CD4-positive, CD25-positive, alpha-beta regulatory T cell (primary cell): ENCODE results near the gene WFDC9. TPM values are rescaled to one million over a fixed set of nuclear protein-coding genes. Genes with fewer than 3 reads are reported as not detected.

Experiments
- ATAC-seq, 2 donors: fragments of 150-1000 bp; cut with Tn5 transposase; one replicate each; pipeline ENCODE4 v1.10.0; 2021; ENCODE audit warnings: low read depth in 2 of 2, moderate number of reproducible peaks in 2 of 2, moderate library complexity in 1 of 2
- DNase-seq, 3 donors: peaks; one replicate each; pipeline versions ENCODE4 v3.0.0 to v3.0.0-alpha.2; 2012 to 2022; ENCODE audit warnings: mixed read lengths in 1 of 3
- H3K27ac ChIP-seq: one replicate; pipeline ENCODE4 v1.7.0; 2013; ENCODE audit warnings: mild to moderate bottlenecking, low read length; ENCODE audit not compliant: insufficient read depth, poor library complexity, severe bottlenecking
- H3K27me3 ChIP-seq: one replicate; pipeline ENCODE4 v1.7.0; 2013; ENCODE audit warnings: low read length; ENCODE audit not compliant: control insufficient read depth, insufficient read depth
- H3K36me3 ChIP-seq: one replicate; pipeline ENCODE4 v1.7.0; 2013; ENCODE audit warnings: mild to moderate bottlenecking, low read length, moderate library complexity; ENCODE audit not compliant: control insufficient read depth, insufficient read depth
- H3K4me1 ChIP-seq: 2 replicates; pipeline ENCODE4 v1.7.0; 2013; ENCODE audit warnings: mild to moderate bottlenecking, low read length; ENCODE audit not compliant: insufficient read depth, control insufficient read depth, poor library complexity, severe bottlenecking
- H3K4me3 ChIP-seq: one replicate; pipeline ENCODE4 v1.7.0; 2013; ENCODE audit warnings: low read depth, mild to moderate bottlenecking, low read length, moderate library complexity
- H3K9me3 ChIP-seq, 2 experiments: 1 replicate in 1 of 2; 2 replicates in 1 of 2; pipeline ENCODE4 v1.7.0; 2013; ENCODE audit warnings: low read length in 2 of 2, mild to moderate bottlenecking in 1 of 2, moderate library complexity in 1 of 2; ENCODE audit not compliant: control insufficient read depth in 2 of 2
- H3K27ac Mint-ChIP-seq, 3 donors: one replicate each; pipeline ENCODE4 v1.8.0; 2020 to 2022; ENCODE audit warnings: mild to moderate bottlenecking in 3 of 3, mixed read lengths in 3 of 3, moderate library complexity in 2 of 3
- H3K27me3 Mint-ChIP-seq: one replicate; pipeline ENCODE4 v1.8.0; 2022; ENCODE audit warnings: mild to moderate bottlenecking, mixed read lengths
- H3K36me3 Mint-ChIP-seq: one replicate; pipeline ENCODE4 v1.8.0; 2020; ENCODE audit warnings: mixed read lengths
- H3K4me1 Mint-ChIP-seq, 4 donors: one replicate each; pipeline ENCODE4 v1.8.0; 2020 to 2022; ENCODE audit warnings: mixed read lengths in 4 of 4, mild to moderate bottlenecking in 1 of 4
- H3K4me3 Mint-ChIP-seq, 4 donors: one replicate each; pipeline ENCODE4 v1.8.0; 2020 to 2022; ENCODE audit warnings: mild to moderate bottlenecking in 4 of 4, mixed read lengths in 4 of 4, moderate library complexity in 3 of 4
- H3K9me3 Mint-ChIP-seq, 7 donors: one replicate each; pipeline ENCODE4 v1.8.0; 2020 to 2022; ENCODE audit warnings: mixed read lengths in 7 of 7, mild to moderate bottlenecking in 3 of 7, moderate library complexity in 2 of 7
- polyA plus RNA-seq, 4 donors: library from polyadenylated mRNA; unstranded; fragments of 300-500 nt; fragmentation: Illumina TruSeq; gene quantifications; one replicate each; pipeline ENCODE4 v1.2.3, GENCODE V29; 2021
- total RNA-seq: library from RNA; stranded (reverse); gene quantifications from one replicate; pipeline ENCODE4 v1.2.3, GENCODE V29; 2022

WFDC9 gene
- total and polyA plus RNA-seq, 5 donors from 2014 or later: not detected

- H3K4me3 ChIP-seq: no peak overlapping the region
- H3K9me3 ChIP-seq: no peaks in the 10 kb centered on the region
- no peaks in the 10 kb centered on the region for H3K36me3 Mint-ChIP-seq
- H3K27me3 ChIP-seq: peaks cover 6% of the 10 kb centered on the region
- peaks cover 9% of the 10 kb centered on the region for H3K27me3 Mint-ChIP-seq
- no peaks in the 10 kb centered on the region for H3K4me1 ChIP-seq
- H3K27ac Mint-ChIP-seq: no peak overlapping the region
- H3K36me3 ChIP-seq: no peaks in the 10 kb centered on the region
- peaks cover 0 to 8% (median 2%) of the 10 kb centered on the region in 7 donors for H3K9me3 Mint-ChIP-seq
- DNase-seq (no peak), ATAC-seq (no peak)
- H3K4me3 Mint-ChIP-seq: no peak overlapping the region
- H3K4me1 Mint-ChIP-seq: no peaks in the 10 kb centered on the region
- H3K27ac ChIP-seq: no peak overlapping the region
Measured at GRCh38 chr20:45621593-45621992, 9.5 kb downstream of the WFDC9 start.

- Histone ChIP-seq H3K9me3 (no peaks in the 10 kb centered on the region), H3K27me3 (peaks cover 3% of the 10 kb centered on the region), H3K36me3 (no peaks in the 10 kb centered on the region), H3K4me3 (no peak overlapping the region), H3K4me1 (no peaks in the 10 kb centered on the region), H3K27ac (no peak overlapping the region)
- Mint-ChIP-seq H3K27me3 (no peaks in the 10 kb centered on the region), H3K27ac (no peak overlapping the region), H3K4me3 (no peak overlapping the region), H3K4me1 (no peaks in the 10 kb centered on the region), H3K36me3 (no peaks in the 10 kb centered on the region), H3K9me3 (no peaks in the 10 kb centered on the region)
- DNase-seq (no peak), ATAC-seq (no peak)
Measured at GRCh38 chr20:45617591-45617990, 13.5 kb downstream of the WFDC9 start.

DNA sequence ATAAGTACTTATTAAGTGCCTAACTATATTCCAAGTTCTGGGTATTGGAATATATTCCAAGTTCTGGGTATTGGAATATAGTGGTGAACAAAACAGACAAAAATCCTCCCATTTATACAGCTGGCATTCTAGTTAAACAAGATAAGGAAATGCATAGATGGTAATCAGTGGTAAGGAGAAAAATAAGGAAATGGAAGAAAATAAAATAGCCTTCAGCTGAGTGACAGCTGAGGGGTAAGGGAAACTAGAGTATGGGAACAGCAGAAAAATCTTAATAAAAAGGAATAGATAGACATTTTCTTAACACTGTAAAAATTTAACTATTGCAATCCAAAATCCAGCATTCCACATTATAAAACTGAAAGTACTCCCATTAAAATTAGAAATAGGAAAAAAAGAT, 18.8 kb downstream of the WFDC9 start:
- Histone ChIP-seq H3K4me1 (no peaks in the 10 kb centered on the region), H3K9me3 (peaks cover 0 to 3% of the 10 kb centered on the region in 2 experiments), H3K27ac (no peak overlapping the region), H3K36me3 (no peaks in the 10 kb centered on the region), H3K4me3 (no peak overlapping the region), H3K27me3 (peaks cover 5% of the 10 kb centered on the region)
- Mint-ChIP-seq H3K27ac (no peak overlapping the region), H3K9me3 (peaks cover 0 to 9% (median 4%) of the 10 kb centered on the region in 7 donors), H3K36me3 (peaks cover 4% of the 10 kb centered on the region), H3K4me3 (no peak overlapping the region), H3K27me3 (peaks cover 16% of the 10 kb centered on the region), H3K4me1 (peaks cover 0 to 3% (median 0%) of the 10 kb centered on the region in 4 donors)
- ATAC-seq: no peak
- no peak for DNase-seq

DNA sequence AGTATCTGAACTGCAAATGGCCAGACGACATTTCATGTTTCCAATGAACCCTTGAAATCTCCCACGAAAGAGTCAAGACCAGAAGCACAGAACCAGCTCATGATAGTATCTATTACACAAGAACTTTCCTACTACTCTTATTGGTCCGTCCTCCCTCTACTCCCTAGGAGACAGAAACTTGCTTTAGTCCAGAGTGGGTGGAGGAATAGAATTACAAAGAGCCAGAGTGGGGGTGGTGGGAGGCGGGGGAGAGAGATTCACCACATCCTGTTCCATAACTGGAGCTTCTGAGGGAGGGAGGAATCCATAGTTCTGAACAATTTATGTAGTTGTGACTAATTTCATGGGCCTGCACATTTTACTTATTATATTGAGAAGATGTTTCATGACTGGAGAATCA, 20.0 kb downstream of the WFDC9 start:
- DNase-seq: peak in 1 of 3 donors; percentile 7
- Mint-ChIP-seq H3K4me3 (no peak overlapping the region), H3K36me3 (peaks cover 8% of the 10 kb centered on the region), H3K27me3 (peaks cover 26% of the 10 kb centered on the region), H3K27ac (no peak overlapping the region), H3K9me3 (peaks cover 0 to 14% (median 8%) of the 10 kb centered on the region in 7 donors), H3K4me1 (peaks cover 0 to 3% (median 0%) of the 10 kb centered on the region in 4 donors)
- peaks cover 0 to 7% of the 10 kb centered on the region in 2 experiments for H3K9me3 ChIP-seq
- no peaks in the 10 kb centered on the region for H3K36me3 ChIP-seq
- ATAC-seq: no peak
- H3K27me3 ChIP-seq: peaks cover 5% of the 10 kb centered on the region
- H3K27ac ChIP-seq: no peak overlapping the region
- no peaks in the 10 kb centered on the region for H3K4me1 ChIP-seq
- no peak overlapping the region for H3K4me3 ChIP-seq

- Mint-ChIP-seq H3K27me3 (peaks cover 41% of the 10 kb centered on the region), H3K9me3 (peaks cover 0 to 26% (median 8%) of the 10 kb centered on the region in 7 donors), H3K27ac (no peak overlapping the region), H3K36me3 (peaks cover 8% of the 10 kb centered on the region), H3K4me1 (peaks cover 0 to 3% (median 0%) of the 10 kb centered on the region in 4 donors), H3K4me3 (no peak overlapping the region)
- no peak for DNase-seq
- Histone ChIP-seq H3K4me1 (no peaks in the 10 kb centered on the region), H3K27ac (no peak overlapping the region), H3K9me3 (peaks cover 0 to 12% of the 10 kb centered on the region in 2 experiments), H3K4me3 (no peak overlapping the region), H3K36me3 (no peaks in the 10 kb centered on the region), H3K27me3 (peaks cover 2% of the 10 kb centered on the region)
- ATAC-seq: no peak
Measured at GRCh38 chr20:45607810-45608209, 23.3 kb downstream of the WFDC9 start.

DNA sequence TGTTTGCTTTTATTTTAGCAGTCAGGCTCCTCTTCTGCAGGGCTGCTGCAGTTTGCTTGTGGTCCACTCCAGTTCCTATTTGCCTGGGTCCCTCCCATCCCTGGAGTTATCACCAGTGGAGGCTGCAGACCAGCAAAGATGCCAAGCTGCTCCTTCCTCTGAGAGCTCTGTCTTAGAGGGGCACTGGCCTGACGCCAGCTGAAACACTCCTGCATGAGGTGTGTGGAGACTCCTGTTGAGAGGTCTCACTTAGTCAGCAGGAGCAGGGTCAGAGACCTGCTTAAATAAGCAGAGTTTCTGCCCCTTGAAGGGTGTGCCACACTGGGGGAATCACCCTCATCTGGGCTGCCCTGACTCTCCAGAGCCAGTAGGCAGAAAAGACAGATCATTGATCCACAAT, 35.8 kb downstream of the WFDC9 start:
- DNase-seq (no peak), ATAC-seq (no peak)
- Histone ChIP-seq H3K27me3 (peaks cover 5% of the 10 kb centered on the region), H3K27ac (no peak overlapping the region), H3K9me3 (no peaks in the 10 kb centered on the region), H3K36me3 (no peaks in the 10 kb centered on the region), H3K4me1 (no peaks in the 10 kb centered on the region), H3K4me3 (no peak overlapping the region)
- Mint-ChIP-seq H3K27me3 (peaks cover 26% of the 10 kb centered on the region), H3K9me3 (peaks cover 0 to 2% (median 0%) of the 10 kb centered on the region in 7 donors), H3K27ac (no peak overlapping the region), H3K4me1 (no peaks in the 10 kb centered on the region), H3K4me3 (no peak overlapping the region), H3K36me3 (no peaks in the 10 kb centered on the region)

- H3K4me3 ChIP-seq: no peak overlapping the region
- no peak for ATAC-seq
- Mint-ChIP-seq H3K4me3 (no peak overlapping the region), H3K36me3 (no peaks in the 10 kb centered on the region), H3K9me3 (peaks cover 0 to 2% (median 0%) of the 10 kb centered on the region in 7 donors), H3K4me1 (no peaks in the 10 kb centered on the region), H3K27ac (no peak overlapping the region), H3K27me3 (peaks cover 31% of the 10 kb centered on the region)
- no peak for DNase-seq
- H3K27me3 ChIP-seq: peaks cover 3% of the 10 kb centered on the region
- H3K4me1 ChIP-seq: no peaks in the 10 kb centered on the region
- H3K9me3 ChIP-seq: no peaks in the 10 kb centered on the region
- H3K36me3 ChIP-seq: no peaks in the 10 kb centered on the region
- H3K27ac ChIP-seq: no peak overlapping the region
Measured at GRCh38 chr20:45593498-45593897, 37.6 kb downstream of the WFDC9 start.

GRCh38 chr20:45592574-45593189, 38.4 kb downstream of the WFDC9 start:
- peak in 2 of 3 donors; percentile 9 to 63 for DNase-seq
- H3K4me3 ChIP-seq: no peak overlapping the region
- H3K4me1 ChIP-seq: no peaks in the 10 kb centered on the region
- no peaks in the 10 kb centered on the region for H3K36me3 ChIP-seq
- peaks cover 37% of the 10 kb centered on the region for H3K27me3 Mint-ChIP-seq
- H3K27me3 ChIP-seq: peaks cover 3% of the 10 kb centered on the region
- H3K27ac ChIP-seq: no peak overlapping the region
- no peaks in the 10 kb centered on the region for H3K36me3 Mint-ChIP-seq
- no peak overlapping the region for H3K27ac Mint-ChIP-seq
- no peaks in the 10 kb centered on the region for H3K4me1 Mint-ChIP-seq
- no peaks in the 10 kb centered on the region for H3K9me3 ChIP-seq
- no peak for ATAC-seq
- H3K9me3 Mint-ChIP-seq: peaks cover 0 to 2% (median 0%) of the 10 kb centered on the region in 7 donors
- H3K4me3 Mint-ChIP-seq: no peak overlapping the region
